HEK293 (cell line): Measurements from ENCODE around the gene LDB2.

Source experiments
- CTCF ChIA-PET: fragments of 350-600 bp; formaldehyde crosslinking; extraction: SDS; loops from one replicate; lab custom pipeline; 2021; ENCODE audit warnings: antibody characterized with exemption; lab: Yijun Ruan, JAX
- POLR2A ChIA-PET: fragments of 300-600 bp; formaldehyde crosslinking; extraction: SDS; loops from one replicate; lab custom pipeline; 2020; ENCODE audit warnings: antibody characterized with exemption, inconsistent platforms; lab: Yijun Ruan, JAX
- H3K27ac ChIP-seq: fragments of 200-500 bp; sonication (Bioruptor generic); 2 replicates; pipeline ENCODE4 v1.5.1; 2014; ENCODE audit warnings: low read depth, low read length, control low read depth, inconsistent platforms; ENCODE audit errors: extremely low read depth
- H3K36me3 ChIP-seq, 2 experiments: fragments of 200-500 bp in 1 of 2; sonication (Bioruptor generic) in 1 of 2; 1 replicate in 1 of 2; 2 replicates in 1 of 2; pipeline ENCODE4 v1.5.1; 2014 to 2017; ENCODE audit warnings: inconsistent platforms in 2 of 2, low read length in 2 of 2; ENCODE audit not compliant: control insufficient read depth in 2 of 2, insufficient read depth in 1 of 2
- H3K4me1 ChIP-seq: fragments of 200-500 bp; sonication (Bioruptor generic); 2 replicates; pipeline ENCODE4 v1.5.1; 2014; ENCODE audit warnings: mild to moderate bottlenecking, low read length, inconsistent platforms; ENCODE audit not compliant: control insufficient read depth, insufficient read depth
- H3K4me3 ChIP-seq: 2 replicates; pipeline ENCODE4 v1.5.1; 2011; ENCODE audit warnings: low read depth, mild to moderate bottlenecking, control low read depth, low read length, moderate library complexity
- H3K9me3 ChIP-seq: fragments of 200-500 bp; sonication (Bioruptor generic); 2 replicates; pipeline ENCODE4 v1.5.1; 2014; ENCODE audit warnings: low read depth, low read length, inconsistent platforms; ENCODE audit not compliant: control insufficient read depth, insufficient read depth
- AEBP2 ChIP-seq: fragments of 450-650 bp; formaldehyde crosslinking; IDR thresholded peaks from 2 replicates; pipeline ENCODE4 v1.5.1; 2016; ENCODE audit warnings: missing biosample characterization, missing genetic modification characterization, borderline replicate concordance
- EGR2 ChIP-seq: fragments of 450-650 bp; formaldehyde crosslinking; IDR thresholded peaks from 2 replicates; pipeline ENCODE4 v1.5.1; 2016; ENCODE audit warnings: low read depth, missing biosample characterization, missing genetic modification characterization
- ELK4 ChIP-seq: IDR thresholded peaks from 2 replicates; pipeline ENCODE4 v1.6.1; 2011; ENCODE audit warnings: mild to moderate bottlenecking, low read depth, low read length, borderline replicate concordance
- KLF9 ChIP-seq: fragments of 450-650 bp; formaldehyde crosslinking; IDR thresholded peaks from 2 replicates; pipeline ENCODE4 v1.5.1; 2016; ENCODE audit warnings: missing biosample characterization, missing genetic modification characterization, low read depth
- PRDM4 ChIP-seq: fragments of 450-650 bp; formaldehyde crosslinking; IDR thresholded peaks from 2 replicates; pipeline ENCODE4 v1.5.1; 2017; ENCODE audit warnings: missing biosample characterization, missing genetic modification characterization
- SALL2 ChIP-seq: fragments of 450-650 bp; formaldehyde crosslinking; IDR thresholded peaks from 2 replicates; pipeline ENCODE4 v1.5.0; 2017; ENCODE audit warnings: missing biosample characterization, mild to moderate bottlenecking, missing genetic modification characterization, borderline replicate concordance
- WT1 ChIP-seq: fragments of 450-650 bp; formaldehyde crosslinking; IDR thresholded peaks from 2 replicates; pipeline ENCODE4 v1.5.1; 2016; ENCODE audit warnings: missing biosample characterization, missing genetic modification characterization
- ZBTB10 ChIP-seq: fragments of 450-650 bp; formaldehyde crosslinking; IDR thresholded peaks from 2 replicates; pipeline ENCODE4 v1.5.1; 2016; ENCODE audit warnings: missing biosample characterization, missing genetic modification characterization
- ZIC2 ChIP-seq: fragments of 450-650 bp; formaldehyde crosslinking; IDR thresholded peaks from 2 replicates; pipeline ENCODE4 v1.5.1; 2016; ENCODE audit warnings: missing biosample characterization, missing genetic modification characterization
- ZNF138 ChIP-seq: fragments of 450-650 bp; formaldehyde crosslinking; IDR thresholded peaks from 2 replicates; pipeline ENCODE4 v1.5.1; 2016; ENCODE audit warnings: missing biosample characterization, missing genetic modification characterization, borderline replicate concordance
- ZNF202 ChIP-seq: fragments of 450-650 bp; formaldehyde crosslinking; IDR thresholded peaks from 2 replicates; pipeline ENCODE4 v1.5.1; 2016; ENCODE audit warnings: missing biosample characterization, missing genetic modification characterization, borderline replicate concordance
- ZNF335 ChIP-seq: fragments of 450-650 bp; formaldehyde crosslinking; conservative IDR thresholded peaks from 2 replicates; pipeline ENCODE4 v1.5.1; 2016; ENCODE audit warnings: missing biosample characterization, missing genetic modification characterization
- ZNF37A ChIP-seq: fragments of 450-650 bp; IDR thresholded peaks from 2 replicates; pipeline ENCODE4 v1.5.1; 2018; ENCODE audit warnings: missing biosample characterization, missing genetic modification characterization
- ZNF416 ChIP-seq: fragments of 450-650 bp; formaldehyde crosslinking; IDR thresholded peaks from 2 replicates; pipeline ENCODE4 v1.5.1; 2016; ENCODE audit warnings: missing biosample characterization, missing genetic modification characterization
- ZNF571 ChIP-seq: fragments of 450-650 bp; formaldehyde crosslinking; IDR thresholded peaks from 2 replicates; pipeline ENCODE4 v1.5.0; 2017; ENCODE audit warnings: missing biosample characterization, missing genetic modification characterization
- ZNF610 ChIP-seq: fragments of 450-650 bp; formaldehyde crosslinking; IDR thresholded peaks from 2 replicates; pipeline ENCODE4 v1.5.1; 2016; ENCODE audit warnings: missing biosample characterization, missing genetic modification characterization, borderline replicate concordance
- ZNF692 ChIP-seq: fragments of 450-650 bp; formaldehyde crosslinking; IDR thresholded peaks from 2 replicates; pipeline ENCODE4 v1.5.1; 2016; ENCODE audit warnings: missing biosample characterization, missing genetic modification characterization
- ZNF701 ChIP-seq: fragments of 450-650 bp; formaldehyde crosslinking; IDR thresholded peaks from 2 replicates; pipeline ENCODE4 v1.5.1; 2016; ENCODE audit warnings: missing biosample characterization, missing genetic modification characterization
- ZNF76 ChIP-seq: fragments of 450-650 bp; formaldehyde crosslinking; IDR thresholded peaks from 2 replicates; pipeline ENCODE4; 2016; ENCODE audit warnings: low read depth, missing biosample characterization, missing genetic modification characterization, borderline replicate concordance
- ZNF830 ChIP-seq: fragments of 450-650 bp; IDR thresholded peaks from 2 replicates; pipeline ENCODE4 v1.5.0; 2018; ENCODE audit warnings: missing biosample characterization, missing genetic modification characterization, low read depth, mild to moderate bottlenecking, moderate library complexity
- ZNF837 ChIP-seq: fragments of 450-650 bp; formaldehyde crosslinking; IDR thresholded peaks from 2 replicates; pipeline ENCODE4 v1.5.1; 2016; ENCODE audit warnings: missing biosample characterization, missing genetic modification characterization

Gene LDB2

GRCh38 chr4:16484711-16485110 is 413.7 kb downstream of the LDB2 start (continued):
- TF ChIP-seq ZNF692 (tag by site-specific recombination) (no peak), ZNF571 (tag by site-specific recombination) (no peak), ZNF416 (no peak)

- POLR2A ChIA-PET: no interaction called here
Measured at GRCh38 chr4:16483540-16483939, 414.9 kb downstream of the LDB2 start.

GRCh38 chr4:16480011-16480410 is 418.4 kb downstream of the LDB2 start:
- H3K4me1 ChIP-seq: no peaks in the 10 kb centered on the region
- H3K9me3 ChIP-seq: no peaks in the 10 kb centered on the region
- CTCF ChIA-PET: no interaction called here
- H3K4me3 ChIP-seq: no peak overlapping the region
- no peak overlapping the region for H3K27ac ChIP-seq
- TF ChIP-seq SALL2 (no peak), ZNF138 (tag by site-specific recombination) (no peak), ZNF37A (no peak), ZNF837 (tag by site-specific recombination) (no peak), ZNF701 (tag by site-specific recombination) (no peak)
- TF ChIP-seq, all 188 proteins: peak for 0
- no peaks in the 10 kb centered on the region for H3K36me3 ChIP-seq
- POLR2A ChIA-PET: no interaction called here

More at GRCh38 chr4:16483540-16483939, 414.9 kb downstream of the LDB2 start:
- no peak overlapping the region for H3K4me3 ChIP-seq
- no peak for TF ChIP-seq ELK4
- no peaks in the 10 kb centered on the region for H3K9me3 ChIP-seq
- no peaks in the 10 kb centered on the region for H3K36me3 ChIP-seq
- CTCF ChIA-PET: no interaction called here
- H3K4me1 ChIP-seq: no peaks in the 10 kb centered on the region
- H3K27ac ChIP-seq: no peak overlapping the region

- ChIA-PET POLR2A (no interaction called here), CTCF (interaction anchor here (1.8 kb wide), 1 partner anchor 182 kb away, joined by 4 read pairs; no protein-coding TSS in a partner anchor)
- Histone ChIP-seq H3K27ac (no peak overlapping the region), H3K4me3 (no peak overlapping the region), H3K4me1 (no peaks in the 10 kb centered on the region), H3K9me3 (no peaks in the 10 kb centered on the region), H3K36me3 (no peaks in the 10 kb centered on the region)
- no peak for TF ChIP-seq PRDM4 (tag by site-specific recombination)
- no peak for TF ChIP-seq ZNF76 (tag by site-specific recombination)
- no peak for TF ChIP-seq ZNF202 (tag by site-specific recombination)
- no peak for TF ChIP-seq ZNF830 (tag by site-specific recombination)
- TF ChIP-seq AEBP2 (tag by site-specific recombination): no peak
- no peak for TF ChIP-seq ZNF335 (tag by site-specific recombination)
- no peak for TF ChIP-seq ZNF610 (tag by site-specific recombination)
- TF ChIP-seq EGR2 (tag by site-specific recombination): no peak
- no peak for TF ChIP-seq ZBTB10 (tag by site-specific recombination)
- no peak for TF ChIP-seq KLF9
- TF ChIP-seq ZIC2: no peak
- TF ChIP-seq WT1 (tag by site-specific recombination): no peak
Measured at GRCh38 chr4:16472537-16472936, 425.9 kb downstream of the LDB2 start.
